ENCODE results near the gene AGMO. TPM values are rescaled to one million over a fixed set of nuclear protein-coding genes. Genes with fewer than 3 reads are reported as not detected.

AGMO gene
- total and polyA plus RNA-seq, 2 of the 8 experiments (the other 6 are each of a cell fraction or from before 2014, with no cell fraction given), result 0.22 to 0.45 TPM

DNA sequence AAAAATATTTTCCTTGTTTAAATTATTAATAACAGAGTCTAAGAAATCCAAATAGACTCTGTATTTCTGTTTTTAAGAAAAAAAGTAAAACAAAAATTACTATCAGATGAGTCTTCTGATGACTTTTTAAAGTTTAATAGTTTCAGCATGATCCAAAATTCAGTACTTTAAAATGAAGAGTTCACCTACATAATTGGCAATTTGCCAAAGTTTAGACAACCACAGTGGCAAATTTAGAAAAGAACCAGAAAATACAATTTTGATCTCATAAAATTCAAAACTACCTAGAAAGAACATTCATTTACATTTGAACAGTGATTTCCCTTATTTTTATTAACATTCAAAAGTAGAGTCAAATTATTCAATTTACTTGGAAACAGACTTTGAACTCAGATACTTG, 56.1 kb downstream of the AGMO start (continued):
- TF ChIP-seq, protein P1, sequence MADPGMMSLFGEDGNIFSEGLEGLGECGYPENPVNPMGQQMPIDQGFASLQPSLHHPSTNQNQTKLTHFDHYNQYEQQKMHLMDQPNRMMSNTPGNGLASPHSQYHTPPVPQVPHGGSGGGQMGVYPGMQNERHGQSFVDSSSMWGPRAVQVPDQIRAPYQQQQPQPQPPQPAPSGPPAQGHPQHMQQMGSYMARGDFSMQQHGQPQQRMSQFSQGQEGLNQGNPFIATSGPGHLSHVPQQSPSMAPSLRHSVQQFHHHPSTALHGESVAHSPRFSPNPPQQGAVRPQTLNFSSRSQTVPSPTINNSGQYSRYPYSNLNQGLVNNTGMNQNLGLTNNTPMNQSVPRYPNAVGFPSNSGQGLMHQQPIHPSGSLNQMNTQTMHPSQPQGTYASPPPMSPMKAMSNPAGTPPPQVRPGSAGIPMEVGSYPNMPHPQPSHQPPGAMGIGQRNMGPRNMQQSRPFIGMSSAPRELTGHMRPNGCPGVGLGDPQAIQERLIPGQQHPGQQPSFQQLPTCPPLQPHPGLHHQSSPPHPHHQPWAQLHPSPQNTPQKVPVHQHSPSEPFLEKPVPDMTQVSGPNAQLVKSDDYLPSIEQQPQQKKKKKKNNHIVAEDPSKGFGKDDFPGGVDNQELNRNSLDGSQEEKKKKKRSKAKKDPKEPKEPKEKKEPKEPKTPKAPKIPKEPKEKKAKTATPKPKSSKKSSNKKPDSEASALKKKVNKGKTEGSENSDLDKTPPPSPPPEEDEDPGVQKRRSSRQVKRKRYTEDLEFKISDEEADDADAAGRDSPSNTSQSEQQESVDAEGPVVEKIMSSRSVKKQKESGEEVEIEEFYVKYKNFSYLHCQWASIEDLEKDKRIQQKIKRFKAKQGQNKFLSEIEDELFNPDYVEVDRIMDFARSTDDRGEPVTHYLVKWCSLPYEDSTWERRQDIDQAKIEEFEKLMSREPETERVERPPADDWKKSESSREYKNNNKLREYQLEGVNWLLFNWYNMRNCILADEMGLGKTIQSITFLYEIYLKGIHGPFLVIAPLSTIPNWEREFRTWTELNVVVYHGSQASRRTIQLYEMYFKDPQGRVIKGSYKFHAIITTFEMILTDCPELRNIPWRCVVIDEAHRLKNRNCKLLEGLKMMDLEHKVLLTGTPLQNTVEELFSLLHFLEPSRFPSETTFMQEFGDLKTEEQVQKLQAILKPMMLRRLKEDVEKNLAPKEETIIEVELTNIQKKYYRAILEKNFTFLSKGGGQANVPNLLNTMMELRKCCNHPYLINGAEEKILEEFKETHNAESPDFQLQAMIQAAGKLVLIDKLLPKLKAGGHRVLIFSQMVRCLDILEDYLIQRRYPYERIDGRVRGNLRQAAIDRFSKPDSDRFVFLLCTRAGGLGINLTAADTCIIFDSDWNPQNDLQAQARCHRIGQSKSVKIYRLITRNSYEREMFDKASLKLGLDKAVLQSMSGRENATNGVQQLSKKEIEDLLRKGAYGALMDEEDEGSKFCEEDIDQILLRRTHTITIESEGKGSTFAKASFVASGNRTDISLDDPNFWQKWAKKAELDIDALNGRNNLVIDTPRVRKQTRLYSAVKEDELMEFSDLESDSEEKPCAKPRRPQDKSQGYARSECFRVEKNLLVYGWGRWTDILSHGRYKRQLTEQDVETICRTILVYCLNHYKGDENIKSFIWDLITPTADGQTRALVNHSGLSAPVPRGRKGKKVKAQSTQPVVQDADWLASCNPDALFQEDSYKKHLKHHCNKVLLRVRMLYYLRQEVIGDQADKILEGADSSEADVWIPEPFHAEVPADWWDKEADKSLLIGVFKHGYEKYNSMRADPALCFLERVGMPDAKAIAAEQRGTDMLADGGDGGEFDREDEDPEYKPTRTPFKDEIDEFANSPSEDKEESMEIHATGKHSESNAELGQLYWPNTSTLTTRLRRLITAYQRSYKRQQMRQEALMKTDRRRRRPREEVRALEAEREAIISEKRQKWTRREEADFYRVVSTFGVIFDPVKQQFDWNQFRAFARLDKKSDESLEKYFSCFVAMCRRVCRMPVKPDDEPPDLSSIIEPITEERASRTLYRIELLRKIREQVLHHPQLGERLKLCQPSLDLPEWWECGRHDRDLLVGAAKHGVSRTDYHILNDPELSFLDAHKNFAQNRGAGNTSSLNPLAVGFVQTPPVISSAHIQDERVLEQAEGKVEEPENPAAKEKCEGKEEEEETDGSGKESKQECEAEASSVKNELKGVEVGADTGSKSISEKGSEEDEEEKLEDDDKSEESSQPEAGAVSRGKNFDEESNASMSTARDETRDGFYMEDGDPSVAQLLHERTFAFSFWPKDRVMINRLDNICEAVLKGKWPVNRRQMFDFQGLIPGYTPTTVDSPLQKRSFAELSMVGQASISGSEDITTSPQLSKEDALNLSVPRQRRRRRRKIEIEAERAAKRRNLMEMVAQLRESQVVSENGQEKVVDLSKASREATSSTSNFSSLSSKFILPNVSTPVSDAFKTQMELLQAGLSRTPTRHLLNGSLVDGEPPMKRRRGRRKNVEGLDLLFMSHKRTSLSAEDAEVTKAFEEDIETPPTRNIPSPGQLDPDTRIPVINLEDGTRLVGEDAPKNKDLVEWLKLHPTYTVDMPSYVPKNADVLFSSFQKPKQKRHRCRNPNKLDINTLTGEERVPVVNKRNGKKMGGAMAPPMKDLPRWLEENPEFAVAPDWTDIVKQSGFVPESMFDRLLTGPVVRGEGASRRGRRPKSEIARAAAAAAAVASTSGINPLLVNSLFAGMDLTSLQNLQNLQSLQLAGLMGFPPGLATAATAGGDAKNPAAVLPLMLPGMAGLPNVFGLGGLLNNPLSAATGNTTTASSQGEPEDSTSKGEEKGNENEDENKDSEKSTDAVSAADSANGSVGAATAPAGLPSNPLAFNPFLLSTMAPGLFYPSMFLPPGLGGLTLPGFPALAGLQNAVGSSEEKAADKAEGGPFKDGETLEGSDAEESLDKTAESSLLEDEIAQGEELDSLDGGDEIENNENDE (IDR thresholded peaks at IDR 0.05; ENCODE audit: insufficient replicate concordance, low read length), result no peak
- no peak for TF ChIP-seq JUN (IDR thresholded peaks at IDR 0.05; ENCODE audit: low read depth, low read length)
- TF ChIP-seq POU5F1 (IDR thresholded peaks at IDR 0.05; ENCODE audit: low read depth, low read length), result no peak
- TF ChIP-seq CTBP2 (IDR thresholded peaks at IDR 0.05; ENCODE audit: borderline replicate concordance, insufficient read depth, insufficient read length, low read length), result no peak
- no peak for TF ChIP-seq HDAC6 (IDR thresholded peaks at IDR 0.05; ENCODE audit: low read depth, low read length)
- no peak for TF ChIP-seq SP1 (IDR thresholded peaks at IDR 0.05; ENCODE audit: low read depth, low read length)
- no peak for TF ChIP-seq POLR2A (IDR thresholded peaks at IDR 0.05; ENCODE audit: control extremely low read depth in 1 of 2, low read depth in 2 of 2, low read length in 2 of 2)
